Epithelial cell of esophagus (primary cell): ENCODE data around the gene LNX1.

Source experiments
- DNase-seq: peaks from one replicate; pipeline ENCODE4 v3.0.0; 2010; ENCODE audit warnings: low read depth
- H3K4me3 ChIP-seq: 2 replicates; pipeline ENCODE4 v1.5.1; 2011; ENCODE audit warnings: mild to moderate bottlenecking, low read length, control low read depth
- TF ChIP-seq, protein P1 (sequence below): IDR thresholded peaks from 2 replicates; pipeline ENCODE4 v1.5.1; 2011; ENCODE audit warnings: low read depth, mild to moderate bottlenecking, low read length, control low read depth, inconsistent platforms; ENCODE audit not compliant: insufficient read depth; ENCODE audit errors: missing control alignments

Gene LNX1

DNA sequence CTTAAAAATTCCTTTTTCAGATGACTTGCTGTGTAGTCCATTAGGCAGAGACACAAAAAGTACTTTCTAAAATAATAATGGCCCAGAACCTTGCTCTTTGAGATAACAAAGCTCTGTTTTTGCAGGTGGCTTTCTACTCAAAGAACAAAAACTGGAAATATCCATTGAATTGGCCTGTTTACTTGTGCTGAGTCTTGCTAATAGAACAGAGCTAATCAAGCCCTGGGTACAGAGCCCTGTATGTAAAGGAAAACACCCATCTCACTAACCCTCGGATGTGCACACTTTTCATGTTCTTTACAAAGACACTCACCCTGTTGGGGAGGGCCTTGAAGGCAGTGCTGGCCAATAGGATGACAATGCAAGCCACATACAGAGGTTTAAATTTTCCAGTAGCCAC lies 27.0 kb upstream of the LNX1 start:
- TF ChIP-seq, protein P1, sequence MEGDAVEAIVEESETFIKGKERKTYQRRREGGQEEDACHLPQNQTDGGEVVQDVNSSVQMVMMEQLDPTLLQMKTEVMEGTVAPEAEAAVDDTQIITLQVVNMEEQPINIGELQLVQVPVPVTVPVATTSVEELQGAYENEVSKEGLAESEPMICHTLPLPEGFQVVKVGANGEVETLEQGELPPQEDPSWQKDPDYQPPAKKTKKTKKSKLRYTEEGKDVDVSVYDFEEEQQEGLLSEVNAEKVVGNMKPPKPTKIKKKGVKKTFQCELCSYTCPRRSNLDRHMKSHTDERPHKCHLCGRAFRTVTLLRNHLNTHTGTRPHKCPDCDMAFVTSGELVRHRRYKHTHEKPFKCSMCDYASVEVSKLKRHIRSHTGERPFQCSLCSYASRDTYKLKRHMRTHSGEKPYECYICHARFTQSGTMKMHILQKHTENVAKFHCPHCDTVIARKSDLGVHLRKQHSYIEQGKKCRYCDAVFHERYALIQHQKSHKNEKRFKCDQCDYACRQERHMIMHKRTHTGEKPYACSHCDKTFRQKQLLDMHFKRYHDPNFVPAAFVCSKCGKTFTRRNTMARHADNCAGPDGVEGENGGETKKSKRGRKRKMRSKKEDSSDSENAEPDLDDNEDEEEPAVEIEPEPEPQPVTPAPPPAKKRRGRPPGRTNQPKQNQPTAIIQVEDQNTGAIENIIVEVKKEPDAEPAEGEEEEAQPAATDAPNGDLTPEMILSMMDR: no peak

DNA sequence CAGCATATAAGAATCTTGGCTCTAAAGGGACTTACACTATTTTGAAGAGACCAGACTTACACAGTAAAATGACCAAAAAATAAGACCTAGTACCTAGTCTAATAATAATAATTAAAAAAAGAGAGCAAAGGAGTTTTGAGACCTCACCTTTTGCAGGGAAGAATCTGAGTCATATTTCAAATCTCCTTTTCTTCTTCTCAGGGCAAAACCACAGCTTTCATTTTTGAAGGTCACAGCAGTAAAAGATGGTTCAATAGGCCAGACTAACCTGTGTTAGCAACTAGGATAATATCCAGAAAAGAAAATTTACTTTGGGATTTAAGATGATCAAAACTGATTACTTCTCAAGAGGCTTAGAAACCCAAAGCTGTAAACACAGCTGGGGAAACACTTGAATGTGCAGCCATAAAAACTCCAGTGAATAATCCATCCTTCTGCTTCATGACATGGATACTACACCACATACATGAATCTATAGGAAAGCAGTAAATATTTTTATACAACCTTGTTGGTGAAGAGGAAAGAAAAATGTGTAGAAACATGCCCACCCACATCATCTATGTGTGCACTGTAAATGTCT lies 25.9 kb upstream of the LNX1 start:
- H3K4me3 ChIP-seq: no peak overlapping the region
- no peak for DNase-seq
- TF ChIP-seq, protein P1: no peak

More for the DNA sequence above, 27.0 kb upstream of the LNX1 start:
- H3K4me3 ChIP-seq: no peak overlapping the region
- no peak for DNase-seq

DNA sequence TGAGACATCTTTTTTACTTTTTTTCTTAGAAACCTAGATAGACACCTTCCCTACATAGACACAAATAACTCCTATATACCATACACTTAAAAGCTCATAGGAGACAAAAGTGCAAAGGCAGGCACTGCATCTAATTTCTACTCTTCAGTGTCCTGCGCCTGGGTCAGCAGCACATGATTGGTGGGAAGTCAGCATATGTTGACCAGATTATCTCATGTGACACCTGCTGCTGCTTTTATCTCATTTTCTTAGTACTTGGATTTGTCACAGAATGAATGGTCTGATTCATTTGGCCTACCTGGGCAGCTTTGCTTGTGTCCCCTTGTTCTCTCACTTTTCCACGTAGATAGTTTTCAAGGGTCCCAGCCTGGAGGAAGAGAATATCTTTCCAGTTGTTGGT lies 24.9 kb upstream of the LNX1 start:
- H3K4me3 ChIP-seq: no peak overlapping the region
- TF ChIP-seq, protein P1: no peak
- DNase-seq: no peak

- H3K4me3 ChIP-seq: no peak overlapping the region
- TF ChIP-seq, protein P1: peak; percentile 40
- DNase-seq: peak; percentile 42
Observed at GRCh38 chr4:53614591-53614990, 23.3 kb upstream of the LNX1 start.

- no peak overlapping the region for H3K4me3 ChIP-seq
- DNase-seq: no peak
- TF ChIP-seq, protein P1: no peak
Observed at GRCh38 chr4:53613428-53613827, 22.1 kb upstream of the LNX1 start.

- no peak overlapping the region for H3K4me3 ChIP-seq
- DNase-seq: no peak
- TF ChIP-seq, protein P1: no peak
Observed at GRCh38 chr4:53608649-53609048, 17.4 kb upstream of the LNX1 start.

- DNase-seq: no peak
- no peak overlapping the region for H3K4me3 ChIP-seq
- TF ChIP-seq, protein P1: no peak
Observed at GRCh38 chr4:53608242-53608641, 17.0 kb upstream of the LNX1 start.
